ENCODE measurements around the gene TGM1.
A peak's percentile ranks its signal among the peaks of the same experiment; 100 is the strongest.

Gene TGM1

GRCh38 chr14:24296341-24297157 lies 33.6 kb upstream of the TGM1 start:
- peak; percentile 75 for DNase-seq
- in situ Hi-C loops (cut with HindIII; ENCODE audit: low pct_ligation_motif_present, low pct_unique_long_range_greater_than_20kb, low sequenced_read_pairs), result no loop called here

DNA sequence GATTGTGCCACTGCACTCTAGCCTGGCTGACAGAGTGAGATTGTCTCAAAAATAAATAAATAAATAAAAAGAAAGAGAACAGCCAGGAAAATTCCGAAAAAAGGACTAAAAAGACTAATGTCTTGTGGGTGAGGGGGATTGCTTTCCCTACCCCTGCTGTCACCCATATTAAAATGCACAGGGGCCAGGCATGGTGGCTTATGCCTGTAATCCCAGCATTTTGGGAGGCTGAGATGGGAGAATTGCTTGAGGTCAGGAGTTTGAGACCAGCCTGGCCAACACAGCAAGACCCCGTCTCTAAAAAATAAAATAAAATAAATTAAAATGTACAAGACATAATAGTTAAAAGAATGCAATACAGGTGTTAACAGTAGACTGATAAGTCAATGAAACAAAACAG lies 30.5 kb upstream of the TGM1 start:
- no peak for DNase-seq
- in situ Hi-C loops (cut with HindIII; ENCODE audit: low pct_ligation_motif_present, low pct_unique_long_range_greater_than_20kb, low sequenced_read_pairs), result no loop called here

DNA sequence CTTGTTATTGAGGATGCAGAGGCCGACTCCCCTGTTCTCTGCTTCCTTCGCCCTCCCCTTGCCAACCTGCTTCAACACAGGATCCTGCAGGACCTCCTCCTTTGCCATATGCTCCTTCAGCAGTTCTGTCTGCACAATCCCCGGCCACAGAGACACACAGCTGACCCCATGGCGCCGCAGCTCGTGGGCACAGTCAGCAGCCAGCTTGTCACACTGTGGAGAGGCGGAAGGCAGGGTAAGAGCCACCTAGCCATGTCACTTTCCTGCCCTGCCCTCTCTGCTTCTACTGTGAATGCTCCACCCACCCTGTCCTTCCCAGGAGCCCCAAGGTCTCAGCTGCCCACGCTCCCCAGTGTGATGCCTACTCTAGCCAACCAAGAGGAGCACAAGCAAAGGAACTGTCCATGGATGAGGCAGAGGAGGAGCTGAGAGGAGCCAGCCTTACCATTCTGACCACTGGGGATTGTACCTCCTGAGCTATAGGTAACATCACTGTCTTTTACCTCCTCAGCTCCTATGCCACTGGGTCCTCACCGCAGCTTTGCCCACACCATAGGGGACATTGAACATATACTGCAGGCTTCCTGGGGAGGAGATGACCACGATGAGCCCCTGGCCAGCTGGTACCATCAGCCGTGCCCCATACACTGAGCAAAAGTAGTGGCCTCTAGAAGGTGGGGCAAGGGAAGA lies 29.3 kb upstream of the TGM1 start:
- in situ Hi-C loops (cut with HindIII; ENCODE audit: low pct_ligation_motif_present, low pct_unique_long_range_greater_than_20kb, low sequenced_read_pairs), result no loop called here
- no peak for DNase-seq

GRCh38 chr14:24291446-24292117 lies 28.6 kb upstream of the TGM1 start:
- no peak for DNase-seq
- in situ Hi-C loops (cut with HindIII; ENCODE audit: low pct_ligation_motif_present, low pct_unique_long_range_greater_than_20kb, low sequenced_read_pairs), result no loop called here

GRCh38 chr14:24290746-24291145 lies 27.8 kb upstream of the TGM1 start:
- DNase-seq, result no peak
- in situ Hi-C loops (cut with HindIII; ENCODE audit: low pct_ligation_motif_present, low pct_unique_long_range_greater_than_20kb, low sequenced_read_pairs), result no loop called here

- in situ Hi-C loops (cut with HindIII; ENCODE audit: low pct_ligation_motif_present, low pct_unique_long_range_greater_than_20kb, low sequenced_read_pairs), result no loop called here
These were observed 26.8 kb upstream of the TGM1 start for GRCh38 chr14:24289649-24290280.

DNA sequence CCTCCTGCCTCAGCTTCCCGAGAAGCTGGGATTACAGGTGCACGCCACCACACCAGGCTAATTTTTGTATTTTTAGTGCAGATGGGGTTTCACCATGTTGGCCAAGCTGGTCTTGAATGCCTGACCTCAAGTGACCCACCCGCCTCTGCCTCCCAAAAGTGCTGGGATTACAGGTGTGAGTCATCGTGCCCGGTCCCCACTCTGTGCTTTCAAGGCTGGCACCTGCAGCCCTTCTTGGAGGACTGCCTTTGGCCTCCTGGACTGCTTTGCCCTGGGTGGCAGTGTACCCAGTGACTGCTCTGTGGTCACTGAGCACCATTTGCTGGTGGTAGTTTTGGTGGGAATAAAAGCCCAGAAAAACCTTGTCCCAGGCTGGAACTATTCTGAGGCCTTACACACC lies 24.0 kb upstream of the TGM1 start:
- in situ Hi-C loops (cut with HindIII; ENCODE audit: low pct_ligation_motif_present, low pct_unique_long_range_greater_than_20kb, low sequenced_read_pairs), result no loop called here
- no peak for DNase-seq

More at GRCh38 chr14:24289649-24290280, 26.8 kb upstream of the TGM1 start:
- no peak for DNase-seq

- no peak for DNase-seq
- in situ Hi-C loops (cut with HindIII; ENCODE audit: low pct_ligation_motif_present, low pct_unique_long_range_greater_than_20kb, low sequenced_read_pairs), result no loop called here
These were observed 22.4 kb upstream of the TGM1 start for GRCh38 chr14:24285351-24285750.

DNA sequence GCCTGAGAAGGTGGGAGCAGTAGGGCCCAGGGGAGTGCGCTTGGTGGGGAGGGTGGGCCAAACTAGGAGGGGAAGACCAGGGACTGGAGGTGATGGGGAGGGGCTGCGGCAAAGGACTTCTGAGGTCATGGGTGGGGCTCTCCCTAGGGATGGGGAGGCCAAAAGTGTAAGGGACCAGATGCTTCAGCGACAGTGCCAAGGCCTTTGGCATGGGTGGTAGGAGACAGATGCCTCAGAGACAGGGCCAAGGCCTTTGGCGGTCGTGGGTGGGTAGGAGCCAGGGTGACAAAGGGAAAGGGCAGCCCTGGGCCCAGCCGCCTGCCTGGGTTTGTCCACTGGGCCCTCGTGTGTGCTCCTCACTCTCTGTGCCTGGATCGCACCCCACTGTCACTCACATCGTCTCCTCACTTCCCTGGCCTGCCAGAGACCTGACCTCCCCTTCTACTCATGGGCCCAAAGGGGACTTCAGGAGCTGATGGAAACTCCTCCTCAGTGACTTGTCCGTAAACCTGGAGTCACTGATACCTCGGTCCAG lies 21.6 kb upstream of the TGM1 start:
- DNase-seq, result no peak
- in situ Hi-C loops (cut with HindIII; ENCODE audit: low pct_ligation_motif_present, low pct_unique_long_range_greater_than_20kb, low sequenced_read_pairs), result no loop called here

- in situ Hi-C loops (cut with HindIII; ENCODE audit: low pct_ligation_motif_present, low pct_unique_long_range_greater_than_20kb, low sequenced_read_pairs), result no loop called here
- DNase-seq, result no peak
These were observed 21.0 kb upstream of the TGM1 start for GRCh38 chr14:24283796-24284460.

DNA sequence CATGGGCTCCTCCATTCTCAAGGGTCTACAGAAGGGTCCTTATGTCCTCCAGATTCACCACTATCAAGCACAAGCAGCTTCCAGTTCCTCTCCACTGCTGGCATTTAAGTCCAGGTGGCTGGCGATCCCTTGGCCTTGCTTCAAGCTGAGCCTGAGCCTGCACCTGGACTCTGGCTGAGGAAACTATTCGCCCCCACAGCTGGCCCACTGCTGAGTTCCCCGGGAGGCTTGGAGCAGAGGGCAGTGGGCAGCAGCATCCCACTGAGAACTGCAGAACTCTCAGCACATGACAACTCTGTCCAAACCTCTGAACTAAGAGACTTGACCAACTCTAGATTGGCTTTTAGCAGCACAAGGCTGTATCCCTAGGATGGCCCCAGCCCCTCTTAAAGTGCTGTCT lies 19.8 kb upstream of the TGM1 start:
- no peak for DNase-seq
- in situ Hi-C loops (cut with HindIII; ENCODE audit: low pct_ligation_motif_present, low pct_unique_long_range_greater_than_20kb, low sequenced_read_pairs), result no loop called here

DNA sequence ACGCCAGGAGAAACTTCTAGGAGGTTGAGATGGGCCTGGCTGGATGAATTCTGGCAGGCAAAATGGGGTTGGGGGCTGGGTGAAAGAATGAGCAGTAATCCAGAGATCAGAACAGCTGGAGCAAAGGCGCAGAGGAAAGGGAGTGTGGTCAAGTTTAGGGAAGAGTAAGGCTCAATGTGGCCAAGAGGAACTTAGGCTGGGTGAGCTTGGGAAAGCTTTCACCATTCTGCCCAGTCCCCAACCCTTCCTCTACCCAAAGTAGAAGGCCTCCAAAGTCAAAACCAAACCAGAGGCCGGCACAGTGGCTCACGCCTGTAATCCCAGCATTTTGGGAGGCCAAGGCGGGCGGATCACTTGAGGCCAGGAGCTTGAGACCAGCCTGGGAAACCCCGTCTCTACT lies 18.7 kb upstream of the TGM1 start:
- no peak for DNase-seq
- in situ Hi-C loops (cut with HindIII; ENCODE audit: low pct_ligation_motif_present, low pct_unique_long_range_greater_than_20kb, low sequenced_read_pairs), result no loop called here

- no peak for DNase-seq
- in situ Hi-C loops (cut with HindIII; ENCODE audit: low pct_ligation_motif_present, low pct_unique_long_range_greater_than_20kb, low sequenced_read_pairs), result no loop called here
These were observed 18.0 kb upstream of the TGM1 start for GRCh38 chr14:24280797-24281460.

DNA sequence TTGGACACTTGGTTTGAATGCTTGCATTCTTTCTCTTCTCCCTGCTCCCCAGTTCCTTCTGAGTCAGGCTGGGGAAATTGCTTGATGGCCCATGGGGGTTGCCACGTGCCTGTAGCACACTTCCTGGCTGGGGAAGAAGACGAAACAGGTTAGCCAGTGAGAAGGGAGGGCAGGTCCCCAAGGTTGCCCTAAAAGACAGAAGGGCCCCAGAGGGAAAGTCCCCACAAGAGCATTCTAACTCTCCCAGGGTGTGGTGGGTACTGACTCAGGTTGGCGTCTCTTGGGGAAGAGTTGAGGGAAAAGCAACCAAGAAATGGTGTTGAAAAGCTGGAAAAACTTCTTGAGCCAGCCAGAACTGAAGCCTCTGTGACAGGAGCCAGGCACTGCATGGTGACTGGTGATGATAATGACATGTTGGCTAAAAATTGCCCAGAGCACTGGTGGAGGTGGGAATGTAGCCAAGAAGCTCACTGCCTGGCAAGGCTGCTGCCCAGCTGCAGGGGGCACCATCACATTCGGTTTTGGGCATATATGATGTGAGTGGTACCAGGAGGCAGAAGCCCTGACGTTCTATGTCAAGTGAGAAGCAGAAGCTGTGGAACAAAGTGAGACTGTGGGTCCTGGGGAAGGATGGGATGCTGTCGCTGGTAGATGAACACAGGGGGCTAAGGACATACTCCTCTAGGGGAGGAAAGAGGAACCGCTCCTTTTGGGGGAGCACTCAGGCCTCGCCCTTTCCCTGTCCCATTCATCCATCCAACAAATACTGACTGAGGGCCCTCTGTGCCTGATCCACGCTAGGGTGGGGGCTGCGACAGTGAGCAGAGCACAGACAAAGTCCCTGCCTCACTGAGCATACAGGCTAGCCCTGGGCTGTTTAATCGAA lies 16.6 kb upstream of the TGM1 start:
- DNase-seq, result peak; percentile 51
- in situ Hi-C loops (cut with HindIII; ENCODE audit: low pct_ligation_motif_present, low pct_unique_long_range_greater_than_20kb, low sequenced_read_pairs), result no loop called here

DNA sequence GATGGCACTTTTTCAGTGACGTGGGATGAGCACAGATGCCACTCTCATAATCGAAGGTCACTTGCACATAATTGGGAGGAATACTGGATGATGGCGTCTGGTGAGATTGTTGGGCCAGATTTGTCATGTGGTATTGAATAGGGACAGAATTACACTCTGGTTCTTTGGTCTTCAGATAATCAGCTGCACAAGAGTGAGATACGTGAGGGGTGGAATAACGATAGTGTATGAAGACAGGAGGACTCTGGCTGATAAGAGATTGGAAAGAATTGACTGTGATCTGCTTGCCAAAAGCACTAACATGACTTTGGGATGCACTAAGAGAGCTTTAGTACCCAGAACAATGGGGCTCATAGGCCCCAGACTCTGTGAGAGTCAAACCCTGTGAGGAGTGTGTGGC lies 15.4 kb upstream of the TGM1 start:
- DNase-seq, result no peak

GRCh38 chr14:24277606-24278321 lies 14.8 kb upstream of the TGM1 start:
- DNase-seq, result no peak

More for the DNA sequence above, 15.4 kb upstream of the TGM1 start:
- in situ Hi-C loops (cut with HindIII; ENCODE audit: low pct_ligation_motif_present, low pct_unique_long_range_greater_than_20kb, low sequenced_read_pairs), result no loop called here

More at GRCh38 chr14:24277606-24278321, 14.8 kb upstream of the TGM1 start:
- in situ Hi-C loops (cut with HindIII; ENCODE audit: low pct_ligation_motif_present, low pct_unique_long_range_greater_than_20kb, low sequenced_read_pairs), result no loop called here

All from ACHN (cell line).